HG02623 (cell line): ENCODE measurements around the gene PAK5.

Experiments used
- ATAC-seq: cut with Tn5 transposase; IDR thresholded peaks from one replicate; pipeline ENCODE4 v1.9.1; 2021; ENCODE audit warnings: moderate library complexity; ENCODE audit not compliant: unreplicated experiment

PAK5 gene

DNA sequence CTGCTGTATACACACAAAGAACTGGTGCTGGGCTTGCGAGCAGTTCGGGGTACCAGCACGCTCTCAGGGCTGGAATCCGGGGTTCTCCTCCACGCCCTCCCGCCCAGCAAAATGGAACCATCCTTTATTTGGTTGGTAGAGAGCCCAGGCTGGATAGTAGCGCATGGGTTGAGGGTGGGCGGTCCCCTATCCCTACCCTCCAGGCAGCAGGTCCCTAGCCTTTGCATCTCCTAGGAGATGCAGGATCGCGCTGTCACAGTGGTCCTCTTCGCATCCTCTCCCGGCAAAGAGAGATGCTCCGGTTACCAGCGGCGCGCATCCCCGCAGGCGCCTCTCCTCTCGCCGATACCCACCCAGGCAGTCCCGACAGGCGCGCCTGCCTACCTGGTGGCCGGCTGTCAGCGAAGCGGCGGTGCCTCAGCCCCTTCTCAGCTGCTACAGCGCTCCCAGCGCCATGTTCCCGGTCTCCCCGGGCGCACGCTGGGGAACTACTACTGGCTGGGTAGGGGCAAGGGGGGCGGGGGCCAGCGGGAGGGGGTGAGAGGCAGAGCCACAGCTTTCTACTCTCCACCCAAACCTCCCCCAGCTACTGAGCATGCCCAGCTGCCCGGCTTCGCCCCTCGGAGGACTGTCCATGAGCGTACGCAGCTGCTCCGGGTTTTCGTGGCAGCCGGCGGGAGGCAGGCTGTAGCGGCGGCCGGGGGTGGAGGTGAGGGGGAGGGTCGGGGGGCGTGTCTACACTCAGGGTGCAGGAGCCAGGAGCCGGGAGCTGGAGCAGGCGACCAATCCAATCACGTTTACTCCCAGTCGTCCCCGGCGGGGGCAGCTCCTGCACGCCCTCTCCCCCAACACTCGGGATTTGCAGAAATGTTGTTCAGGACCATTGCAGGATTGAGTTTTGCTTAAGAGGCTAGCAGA lies at the start of gene PAK5:
Gene PAK5 (minus strand): TSS at position 699 of the 918 bp plus-strand sequence. CDS start 194,748 bp downstream, outside the sequence.
- no peak for ATAC-seq

DNA sequence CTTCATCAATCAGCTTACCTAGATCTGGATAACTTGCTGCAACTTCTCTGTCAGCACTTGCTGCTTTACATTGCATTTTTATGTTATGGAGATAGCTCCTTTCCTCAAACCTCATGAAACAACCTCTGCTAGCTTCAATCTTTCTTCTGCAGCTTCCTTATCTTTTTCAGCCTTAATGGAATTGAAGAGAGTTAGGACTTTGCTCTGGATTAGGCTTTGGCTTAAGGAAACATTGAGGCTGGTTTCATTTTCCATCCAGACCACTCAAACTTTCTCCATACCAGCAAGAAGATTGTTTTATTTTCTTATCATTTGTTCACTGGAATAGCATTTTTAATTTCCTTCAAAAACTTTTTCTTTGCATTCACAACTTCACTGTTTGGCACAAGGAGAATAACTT lies 48.8 kb upstream of the PAK5 start:
- ATAC-seq = no peak

DNA sequence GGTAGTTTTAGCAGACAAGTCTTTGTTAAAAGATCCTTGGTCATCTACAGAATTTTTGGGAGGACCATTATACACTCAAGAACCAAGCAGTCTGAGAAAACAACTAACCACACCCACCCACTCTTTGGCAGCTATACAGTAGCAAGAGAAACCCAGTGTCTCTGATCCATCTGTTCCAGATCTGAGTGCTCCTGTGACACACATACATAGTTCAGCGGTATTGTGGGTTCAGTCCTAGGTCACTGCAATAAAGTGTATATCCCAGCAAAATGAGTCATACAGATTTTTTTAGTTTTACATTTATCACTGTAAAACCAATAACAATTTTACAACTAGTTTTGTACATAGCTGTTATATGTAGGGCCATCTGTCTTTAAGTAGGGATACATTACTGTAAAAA lies 47.4 kb upstream of the PAK5 start:
- no peak for ATAC-seq

DNA sequence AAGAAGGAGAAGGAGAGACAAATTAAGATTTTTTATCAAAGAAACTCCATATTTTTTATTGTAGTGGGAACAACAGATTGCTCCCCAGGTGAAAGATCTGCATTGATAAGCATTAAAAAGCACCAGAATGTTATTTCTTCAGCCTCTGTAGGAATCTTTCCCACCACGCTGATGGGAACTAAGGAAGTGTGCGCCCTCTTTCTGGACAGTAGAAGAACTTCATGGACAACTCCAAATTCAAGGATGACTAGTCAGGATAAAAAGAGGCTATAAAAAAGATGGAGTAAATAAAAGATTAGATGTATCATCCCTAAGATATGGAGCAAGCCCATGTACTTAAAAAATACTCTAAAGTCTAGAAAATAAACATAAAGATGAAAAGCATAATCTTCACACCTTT lies 45.8 kb upstream of the PAK5 start:
- ATAC-seq = no peak

DNA sequence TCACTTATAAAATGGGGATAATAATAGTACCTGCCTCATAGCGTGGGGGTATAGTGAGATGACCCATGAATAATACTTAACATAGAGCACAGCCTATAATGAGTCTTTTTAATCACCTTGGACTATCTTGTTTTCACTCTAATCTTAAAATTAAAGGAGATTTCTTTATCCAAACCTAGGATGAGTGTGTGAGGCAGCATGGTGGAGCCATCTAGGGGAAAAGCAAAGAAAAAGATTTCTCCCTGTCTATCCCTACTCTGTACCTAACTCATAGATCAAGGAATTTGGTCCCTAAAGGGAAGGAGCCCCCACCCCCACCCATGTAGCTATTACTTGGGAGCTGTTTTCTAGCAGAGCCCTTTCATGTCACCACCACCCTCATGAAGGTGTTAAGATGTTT lies 45.2 kb upstream of the PAK5 start:
- ATAC-seq = no peak

DNA sequence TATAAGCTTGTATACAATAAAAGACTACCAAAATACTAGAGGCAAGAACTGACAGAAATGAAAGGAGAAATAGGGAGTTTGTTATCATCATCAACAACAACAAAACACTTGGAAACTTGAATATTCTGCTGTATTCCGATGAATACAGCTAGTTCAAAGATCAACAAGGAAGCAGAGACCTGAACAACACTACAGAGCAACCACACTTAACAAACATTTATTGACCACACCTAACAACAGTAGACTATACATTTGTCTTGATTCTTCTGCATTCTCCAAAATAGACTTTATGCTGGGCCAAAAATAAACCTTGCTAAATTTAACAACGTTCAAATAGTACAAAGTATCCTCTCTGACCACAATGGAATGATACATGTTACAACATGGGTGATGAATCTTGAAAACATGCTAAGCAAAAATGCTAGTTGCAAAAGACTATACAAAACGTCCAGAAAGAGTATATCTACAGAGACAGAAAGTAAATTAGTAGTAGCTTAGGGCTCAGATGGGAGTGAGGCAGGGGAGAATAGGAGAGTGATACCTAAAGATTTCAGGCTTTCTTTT lies 39.1 kb upstream of the PAK5 start:
- ATAC-seq = no peak

DNA sequence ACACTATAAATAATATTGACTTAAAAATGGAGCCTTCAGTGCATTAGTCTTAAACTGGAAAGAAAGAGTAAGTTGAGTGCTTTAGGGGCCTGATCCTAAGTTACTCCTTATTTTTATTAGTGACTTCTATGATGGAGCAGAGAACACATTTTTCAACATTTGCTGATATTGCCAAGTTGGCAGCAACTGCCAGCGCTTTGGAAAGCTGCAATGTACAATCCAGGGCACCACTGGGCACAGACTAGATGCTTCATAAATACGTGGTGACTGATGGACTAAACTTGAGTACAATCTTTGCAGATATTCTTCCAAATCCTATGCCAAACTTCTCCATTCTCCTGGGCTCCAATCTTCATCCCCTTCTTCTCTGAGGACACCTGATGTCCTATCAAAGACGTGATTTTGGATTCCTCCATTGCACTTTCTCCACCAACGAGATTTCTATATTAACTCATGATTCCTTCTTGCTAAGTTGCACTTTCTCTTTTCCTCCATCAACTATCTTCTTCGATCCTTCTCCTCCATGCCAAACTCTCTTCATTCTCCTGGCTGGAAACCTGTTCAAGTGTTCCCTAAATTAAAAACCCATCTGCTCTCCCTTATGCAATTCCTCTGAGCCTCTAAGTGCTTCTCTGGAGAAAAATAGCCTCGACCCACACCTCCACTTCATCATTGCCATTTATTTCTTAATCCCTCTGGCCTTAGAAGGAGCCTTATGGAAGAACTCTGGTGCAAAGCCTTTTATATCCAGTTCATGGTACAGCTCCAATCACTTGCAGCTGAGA lies 28.5 kb upstream of the PAK5 start:
- no peak for ATAC-seq

DNA sequence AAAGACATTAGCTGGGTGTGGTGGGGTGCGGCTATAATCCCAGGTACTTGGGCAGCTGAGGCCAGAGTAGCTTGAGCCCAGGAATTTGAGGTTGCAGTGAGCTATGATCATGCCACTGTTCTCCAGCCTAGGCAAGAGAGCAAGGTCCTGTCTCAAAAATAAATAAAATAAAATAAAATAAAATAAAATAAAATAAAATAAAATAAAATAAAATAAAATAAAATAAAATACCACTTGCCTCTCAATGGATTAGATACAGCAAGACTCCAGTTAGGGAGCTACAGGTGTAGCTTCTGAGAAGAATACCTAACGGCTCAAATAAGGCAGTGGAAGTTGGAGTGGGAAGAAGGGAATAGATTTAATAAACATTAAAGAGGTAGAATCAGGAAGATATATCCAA lies 13.7 kb upstream of the PAK5 start:
- no peak for ATAC-seq

DNA sequence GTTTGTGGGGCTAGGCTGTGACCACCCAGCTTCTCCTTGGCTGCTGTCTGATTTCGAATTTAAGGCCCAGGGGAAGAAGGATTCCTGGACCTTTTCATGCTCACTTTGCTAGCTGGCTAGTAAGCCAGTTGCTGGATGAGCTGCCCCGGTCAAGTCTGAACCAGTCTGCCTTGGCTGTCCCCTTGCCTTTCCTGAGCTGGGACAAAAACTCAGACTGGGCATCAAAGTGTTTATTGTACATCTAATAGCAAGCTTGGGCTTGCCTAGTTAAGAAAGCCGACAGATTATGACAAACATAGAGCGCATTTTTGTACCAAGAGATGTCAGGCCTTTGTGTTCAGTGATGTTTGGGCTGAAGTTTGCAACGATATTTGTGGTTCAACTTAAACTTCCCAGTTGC lies 750 bp upstream of the PAK5 start:
- no peak for ATAC-seq

DNA sequence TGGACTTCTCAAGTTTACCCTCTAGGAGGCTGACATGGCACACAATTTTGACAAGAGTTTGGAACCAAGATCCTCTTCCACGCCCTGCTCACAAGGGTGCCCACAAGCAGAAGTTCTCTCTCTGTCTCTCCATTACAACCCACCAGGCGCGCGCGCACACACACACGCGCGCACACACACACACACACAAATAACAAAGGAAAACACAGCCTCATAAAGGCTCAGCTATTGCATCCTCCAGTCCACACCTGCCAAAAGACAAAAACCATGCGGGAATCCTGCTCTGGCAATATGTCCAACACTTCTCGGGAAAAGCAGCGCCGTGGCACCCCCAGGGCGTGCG lies 870 bp downstream of the PAK5 start:
- no peak for ATAC-seq

DNA sequence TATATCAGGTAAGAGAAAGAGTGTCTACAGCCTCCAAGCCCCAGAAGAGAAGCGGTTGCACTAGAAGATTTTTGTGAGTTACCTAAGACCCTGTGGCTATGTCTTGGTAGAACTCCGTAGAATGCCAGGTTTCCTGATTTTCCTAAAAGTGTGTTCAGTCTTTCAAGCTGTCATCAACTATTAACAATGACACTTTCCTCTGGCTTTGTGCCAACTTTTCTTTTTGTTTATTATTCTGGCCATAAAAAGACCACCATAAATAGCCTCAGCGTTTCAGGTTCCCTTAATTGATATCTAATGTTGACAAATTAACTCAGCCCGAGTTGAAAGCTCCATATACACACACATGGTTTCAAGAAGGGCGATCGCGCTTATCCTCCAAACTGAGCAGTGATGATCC lies 1.2 kb downstream of the PAK5 start:
- ATAC-seq = no peak

DNA sequence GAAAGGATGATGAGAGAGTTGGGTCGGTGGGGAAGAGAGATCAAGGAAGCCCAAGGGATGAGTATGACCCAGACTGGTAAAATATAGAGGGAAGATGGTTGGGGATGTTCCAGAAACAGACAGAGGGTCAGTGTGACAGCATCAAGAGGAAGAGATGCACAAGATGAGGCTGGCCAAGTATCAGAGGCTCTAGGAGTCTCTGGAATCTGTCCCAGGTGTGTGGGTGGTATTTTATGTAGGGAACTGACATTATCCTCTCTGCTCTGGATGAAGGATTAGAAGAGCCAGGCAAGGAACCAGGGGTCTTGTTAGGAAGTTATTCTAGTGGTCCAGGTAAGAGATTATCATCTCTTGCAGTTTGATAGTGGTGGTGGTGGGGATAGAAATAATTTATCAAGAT lies 3.6 kb downstream of the PAK5 start:
- ATAC-seq = no peak

DNA sequence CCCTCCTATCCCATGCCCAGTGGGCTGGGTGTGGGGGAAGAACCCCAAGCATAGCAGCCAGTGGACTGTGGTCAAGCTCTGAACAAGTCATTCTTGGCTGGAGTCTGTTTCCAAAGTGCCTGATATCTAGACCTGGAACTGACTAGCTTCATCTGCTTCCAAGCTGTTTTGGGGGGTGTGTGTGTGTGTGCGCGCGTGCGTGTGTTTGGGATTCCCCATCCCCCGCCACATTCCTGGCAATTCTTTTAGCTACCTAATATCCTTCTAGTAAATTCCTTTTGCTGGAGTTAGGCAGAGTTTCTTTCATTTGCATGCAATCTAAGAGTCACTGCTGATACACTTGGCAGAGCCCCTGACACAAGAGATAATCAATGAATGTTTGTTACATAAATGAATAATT lies 7.8 kb downstream of the PAK5 start:
- no peak for ATAC-seq

DNA sequence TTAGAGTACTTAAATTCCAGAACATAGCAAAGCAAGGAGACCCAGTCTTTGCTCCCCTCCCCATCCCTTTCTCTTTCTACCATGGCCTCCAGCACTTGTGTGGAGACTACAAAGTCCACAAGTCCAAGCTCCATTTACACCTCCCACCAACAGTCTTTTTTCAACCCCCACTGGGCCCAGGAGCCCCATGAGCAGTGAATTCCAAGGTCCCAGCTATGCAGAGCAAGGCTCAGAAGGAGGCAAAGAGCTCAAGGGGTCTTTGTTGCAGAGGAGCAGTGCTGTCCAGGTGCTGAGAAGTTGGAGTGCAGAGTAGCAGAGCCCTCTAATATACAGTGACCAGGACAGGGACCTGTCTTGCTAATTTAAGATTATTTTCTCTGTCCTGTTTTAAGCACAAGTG lies 9.0 kb downstream of the PAK5 start:
- no peak for ATAC-seq

DNA sequence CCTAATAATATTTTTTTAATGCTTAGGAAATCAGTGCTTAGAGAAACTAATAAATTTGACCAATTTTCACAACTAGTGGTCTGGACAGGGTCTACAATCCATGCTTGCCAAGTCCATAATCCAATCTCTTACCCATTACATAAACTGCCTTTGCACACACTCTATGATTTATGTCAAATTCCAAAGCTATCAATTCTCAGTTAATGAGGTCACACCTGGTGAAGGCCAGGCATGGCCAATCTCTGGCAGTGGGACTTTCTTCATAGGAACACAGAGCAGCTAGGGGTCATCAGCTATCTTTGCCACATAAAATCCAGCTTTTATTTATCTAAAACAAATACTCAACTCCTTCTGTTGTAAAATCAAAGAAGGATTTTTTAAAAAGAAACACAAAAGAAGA lies 21.2 kb downstream of the PAK5 start:
- no peak for ATAC-seq

DNA sequence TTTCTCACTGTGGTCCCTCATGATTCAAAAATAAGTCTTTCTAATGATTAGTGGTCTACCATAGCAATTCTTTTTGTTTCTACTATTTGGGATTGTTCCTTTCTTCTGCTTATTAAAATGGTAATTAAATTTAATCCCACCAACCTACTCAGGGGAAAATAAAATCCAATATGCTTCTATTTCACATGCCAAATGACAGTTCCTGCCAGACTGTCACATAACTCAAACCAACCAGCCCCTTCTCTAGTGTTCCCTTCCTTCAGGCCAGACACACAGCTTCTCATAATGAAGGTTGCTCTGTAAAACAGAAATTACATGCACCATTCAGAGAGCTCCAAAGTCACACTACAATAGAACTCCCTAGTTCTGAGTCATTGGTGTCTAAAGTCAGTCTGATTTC lies 23.2 kb downstream of the PAK5 start:
- no peak for ATAC-seq

DNA sequence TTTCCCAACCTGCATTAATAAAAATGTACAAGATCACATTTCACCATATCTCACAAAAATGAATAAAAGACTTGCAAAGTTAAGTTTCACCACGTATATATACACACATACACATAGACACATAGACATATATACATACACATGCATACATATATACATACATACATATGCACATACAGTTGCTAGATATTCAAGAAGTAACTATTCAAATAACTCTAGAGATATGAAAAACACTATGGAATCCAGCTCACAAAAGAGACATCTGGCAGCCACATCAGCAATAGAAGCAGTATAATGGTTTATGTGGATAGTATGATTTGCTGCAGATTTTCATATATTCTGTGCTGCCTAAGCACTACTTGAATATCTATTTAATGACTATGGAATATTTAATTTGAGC lies 28.1 kb downstream of the PAK5 start:
- no peak for ATAC-seq

DNA sequence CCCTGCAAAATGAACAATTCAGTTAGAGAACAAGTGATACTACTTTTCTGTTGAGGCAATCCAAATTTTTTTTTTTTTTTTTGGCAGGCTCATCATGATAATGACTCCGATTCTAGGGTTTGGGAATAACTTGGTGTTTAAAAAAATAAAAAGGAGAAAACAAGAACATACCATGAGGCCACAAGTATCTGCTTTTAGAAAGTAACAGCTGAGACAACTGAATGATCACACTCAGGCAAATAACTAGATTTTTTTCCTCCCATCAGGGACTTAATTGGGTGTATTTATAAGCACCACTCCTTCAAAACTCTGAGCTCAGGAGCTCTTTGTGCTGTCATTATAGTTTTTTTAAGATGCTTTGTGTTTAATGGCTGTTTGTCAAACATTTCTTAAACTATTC lies 29.6 kb downstream of the PAK5 start:
- no peak for ATAC-seq

DNA sequence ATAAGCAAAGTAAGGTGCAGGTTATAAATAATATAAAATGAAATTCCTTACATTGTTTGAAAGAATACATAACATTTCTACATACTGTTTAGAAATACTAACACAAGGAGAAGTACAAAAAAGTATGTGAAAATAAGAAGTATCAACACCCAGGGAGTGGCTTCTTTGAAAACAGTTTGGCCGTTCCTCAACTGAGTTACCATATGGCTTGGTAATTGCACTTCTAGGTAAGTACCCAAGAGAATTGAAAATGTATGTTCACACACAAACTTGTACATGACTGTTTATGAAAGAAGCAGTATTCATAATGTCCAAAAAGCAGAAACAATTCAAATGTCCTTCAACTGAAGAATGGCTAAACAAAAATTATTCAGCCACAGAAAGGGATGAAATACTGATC lies 30.7 kb downstream of the PAK5 start:
- ATAC-seq = no peak

DNA sequence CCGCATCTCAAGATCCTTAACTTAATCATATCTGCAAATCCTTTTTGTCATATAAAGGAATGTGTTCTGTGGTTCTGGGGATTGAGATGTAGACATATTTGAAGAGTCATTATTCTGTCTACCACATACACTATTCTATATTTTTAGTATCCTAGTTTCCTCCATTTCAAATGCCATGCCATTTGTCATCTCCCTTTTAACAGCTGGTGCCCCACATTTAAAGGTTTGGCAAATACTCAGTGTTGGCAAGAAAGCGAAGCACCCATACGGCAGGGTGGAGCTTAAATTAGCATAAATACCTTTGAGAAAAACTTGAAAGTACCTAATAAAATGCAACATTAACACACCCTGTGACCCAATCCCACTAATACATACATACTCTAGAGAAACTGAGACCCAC lies 31.7 kb downstream of the PAK5 start:
- no peak for ATAC-seq

DNA sequence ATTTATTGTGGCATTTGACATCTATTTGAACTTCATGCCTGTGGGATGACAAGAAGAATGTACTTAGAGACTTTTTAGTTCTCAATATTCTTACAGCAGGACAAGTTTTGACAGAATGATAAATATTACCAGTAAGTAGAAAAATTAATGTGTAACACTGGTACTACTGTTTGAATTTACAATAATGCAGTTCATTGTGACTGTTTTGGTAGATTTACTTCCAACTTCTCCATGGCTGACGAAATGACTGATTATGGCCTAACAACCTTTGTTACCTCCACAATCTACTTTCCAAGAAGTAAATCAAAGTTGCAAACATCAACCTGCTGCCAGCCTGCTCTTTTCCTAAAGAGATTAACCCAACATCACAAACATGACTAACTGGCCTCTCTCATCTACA lies 38.5 kb downstream of the PAK5 start:
- no peak for ATAC-seq

DNA sequence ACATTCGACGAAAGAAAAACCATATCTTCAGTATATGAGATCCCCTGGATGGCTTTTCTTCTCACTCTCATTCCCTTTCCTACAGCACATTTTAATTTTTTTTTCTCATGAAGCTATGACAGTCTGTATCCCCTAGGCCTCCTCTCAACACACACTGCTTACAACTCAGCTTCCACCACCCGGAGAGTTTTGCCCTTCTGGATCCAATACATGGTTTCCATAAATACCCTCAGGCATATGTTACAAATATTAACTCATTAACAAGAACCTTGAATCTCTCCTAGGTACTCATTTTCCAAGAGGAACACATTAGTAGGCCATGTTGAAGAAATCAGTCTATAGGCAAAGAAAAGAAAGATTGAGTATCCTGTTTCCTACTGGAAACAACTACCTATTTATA lies 44.0 kb downstream of the PAK5 start:
- ATAC-seq = no peak
